Activated effector memory CD4-positive, alpha-beta T cell treated with anti-CD3 and anti-CD28 coated beads, Interleukin-2, amount 50 U/mL, for 16 hours (primary cell): Measurements from ENCODE around the gene KRT86.
"Not testable (repeated sequence)": the region's sequence is repeated elsewhere in the genome, so short reads cannot be mapped to it uniquely, and the experiment has no call there.

Experiments
- DNase-seq: peaks from one replicate; pipeline ENCODE4 v3.0.0-alpha.2; 2020

The KRT86 gene

GRCh38 chr12:52252728-52253343 lies 21.6 kb upstream of the KRT86 start:
- DNase-seq, result no peak

GRCh38 chr12:52253391-52254179 lies 20.9 kb upstream of the KRT86 start:
- DNase-seq, result no peak

- DNase-seq, result no peak
Measured at GRCh38 chr12:52254180-52254964, 20.1 kb upstream of the KRT86 start.

- DNase-seq, result no peak
Measured at GRCh38 chr12:52254965-52255751, 19.3 kb upstream of the KRT86 start.

- no peak for DNase-seq
Measured at GRCh38 chr12:52255926-52256583, 18.4 kb upstream of the KRT86 start.

GRCh38 chr12:52256584-52256935 lies 17.9 kb upstream of the KRT86 start:
- DNase-seq, result no peak

GRCh38 chr12:52257074-52257551 lies 17.3 kb upstream of the KRT86 start:
- no peak for DNase-seq

- DNase-seq, result not testable (repeated sequence)
Measured at GRCh38 chr12:52257922-52258321, 16.5 kb upstream of the KRT86 start.

GRCh38 chr12:52258335-52258901 lies 16.0 kb upstream of the KRT86 start:
- DNase-seq, result no peak

- DNase-seq, result no peak
Measured at GRCh38 chr12:52259657-52260243, 14.7 kb upstream of the KRT86 start.

- no peak for DNase-seq
Measured at GRCh38 chr12:52260361-52261207, 13.9 kb upstream of the KRT86 start.

GRCh38 chr12:52261208-52261484 lies 13.3 kb upstream of the KRT86 start:
- no peak for DNase-seq

- DNase-seq, result no peak
Measured at GRCh38 chr12:52262286-52262685, 12.2 kb upstream of the KRT86 start.

GRCh38 chr12:52263761-52264434 lies 10.5 kb upstream of the KRT86 start:
- DNase-seq, result no peak

- DNase-seq, result no peak
Measured at GRCh38 chr12:52264435-52264825, 10.0 kb upstream of the KRT86 start.

- DNase-seq, result peak; percentile 44
Measured at GRCh38 chr12:52266514-52266913, 7.9 kb upstream of the KRT86 start.

GRCh38 chr12:52267266-52267665 lies 7.2 kb upstream of the KRT86 start:
- peak; percentile 24 for DNase-seq

- DNase-seq, result peak; percentile 12
Measured at GRCh38 chr12:52267699-52268098, 6.7 kb upstream of the KRT86 start.

GRCh38 chr12:52268212-52268611 lies 6.2 kb upstream of the KRT86 start:
- DNase-seq, result peak; percentile 8

- peak; percentile 46 for DNase-seq
Measured at GRCh38 chr12:52270541-52271070, 3.8 kb upstream of the KRT86 start.
